ENCODE data around the gene DOCK3.
"Not testable (repeated sequence)": the region's sequence is repeated elsewhere in the genome, so short reads cannot be mapped to it uniquely, and the experiment has no call there.

DOCK3 gene

GRCh38 chr3:50651445-50651844 is 23.3 kb upstream of the DOCK3 start:
- no peak for DNase-seq

- no peak for DNase-seq
Measured at GRCh38 chr3:50651920-50652529, 22.7 kb upstream of the DOCK3 start.

- no peak for DNase-seq
Measured at GRCh38 chr3:50652709-50653108, 22.0 kb upstream of the DOCK3 start.

- no peak for DNase-seq
Measured at GRCh38 chr3:50653937-50654595, 20.7 kb upstream of the DOCK3 start.

GRCh38 chr3:50655009-50655830 is 19.5 kb upstream of the DOCK3 start:
- no peak for DNase-seq

GRCh38 chr3:50656417-50657195 is 18.1 kb upstream of the DOCK3 start:
- no peak for DNase-seq

- no peak for DNase-seq
Measured at GRCh38 chr3:50657407-50657806, 17.3 kb upstream of the DOCK3 start.

- DNase-seq = no peak
Measured at GRCh38 chr3:50657816-50658215, 16.9 kb upstream of the DOCK3 start.

GRCh38 chr3:50658416-50658815 is 16.3 kb upstream of the DOCK3 start:
- DNase-seq = no peak

- no peak for DNase-seq
Measured at GRCh38 chr3:50658831-50659230, 15.9 kb upstream of the DOCK3 start.

GRCh38 chr3:50660386-50660785 is 14.3 kb upstream of the DOCK3 start:
- DNase-seq = no peak

- no peak for DNase-seq
Measured at GRCh38 chr3:50661321-50661837, 13.3 kb upstream of the DOCK3 start.

GRCh38 chr3:50662408-50662807 is 12.3 kb upstream of the DOCK3 start:
- no peak for DNase-seq

- no peak for DNase-seq
Measured at GRCh38 chr3:50665081-50665840, 9.5 kb upstream of the DOCK3 start.

GRCh38 chr3:50665841-50666115 is 8.9 kb upstream of the DOCK3 start:
- not testable (repeated sequence) for DNase-seq

- DNase-seq = no peak
Measured at GRCh38 chr3:50666837-50667236, 7.9 kb upstream of the DOCK3 start.

- peak; percentile 66 for DNase-seq
Measured at GRCh38 chr3:50671331-50671730, 3.4 kb upstream of the DOCK3 start.

- DNase-seq = no peak
Measured at GRCh38 chr3:50672656-50673055, 2.1 kb upstream of the DOCK3 start.

- no peak for DNase-seq
Measured at GRCh38 chr3:50673931-50674330, 796 bp upstream of the DOCK3 start.

- peak; percentile 1 for DNase-seq
Measured at GRCh38 chr3:50675179-50676030, 678 bp downstream of the DOCK3 start.

- no peak for DNase-seq
Measured at GRCh38 chr3:50676031-50676705, 1.4 kb downstream of the DOCK3 start.
